Neural crest cell (in vitro differentiated cells): ENCODE results near the gene BZW2. TPM values are rescaled to one million over a fixed set of nuclear protein-coding genes. Genes with fewer than 3 reads are reported as not detected.

ENCODE experiments used
- DNase-seq: peaks from one replicate; pipeline ENCODE4 v3.0.0; 2021; ENCODE audit warnings: low read depth, mixed read lengths, low spot score
- H3K27ac Mint-ChIP-seq: one replicate; pipeline ENCODE4 v1.8.0; 2021; ENCODE audit warnings: mild to moderate bottlenecking, mixed read lengths; ENCODE audit not compliant: unreplicated experiment
- H3K27me3 Mint-ChIP-seq: 2 replicates; pipeline ENCODE4 v1.8.0; 2021; ENCODE audit warnings: low read depth, mild to moderate bottlenecking, mixed read lengths
- H3K36me3 Mint-ChIP-seq: 2 replicates; pipeline ENCODE4 v1.8.0; 2021; ENCODE audit warnings: low read depth, mild to moderate bottlenecking, mixed read lengths
- H3K4me1 Mint-ChIP-seq: 2 replicates; pipeline ENCODE4 v1.8.0; 2021; ENCODE audit warnings: mixed read lengths
- H3K4me3 Mint-ChIP-seq: one replicate; pipeline ENCODE4 v1.8.0; 2021; ENCODE audit warnings: mild to moderate bottlenecking, mixed read lengths
- H3K9me3 Mint-ChIP-seq: 2 replicates; pipeline ENCODE4 v1.8.0; 2021; ENCODE audit warnings: mixed read lengths
- total RNA-seq: library from RNA; stranded (reverse); gene quantifications from 2 replicates; pipeline ENCODE4 v1.2.1, GENCODE V29; 2021
- TF ChIP-seq, protein P1 (sequence below): fragments of 200-600 bp; sonication (generic); conservative IDR thresholded peaks from 2 replicates; pipeline ENCODE4 v1.5.0; 2021; ENCODE audit warnings: antibody characterized with exemption, mild to moderate bottlenecking

The BZW2 gene
- total RNA-seq, 1 donor from 2014 or later: 98.2 TPM

GRCh38 chr7:16616542-16616941 is 29.4 kb upstream of the BZW2 start:
- no peak overlapping the region for H3K27ac Mint-ChIP-seq
- no peaks in the 10 kb centered on the region for H3K27me3 Mint-ChIP-seq
- DNase-seq: no peak
- no peaks in the 10 kb centered on the region for H3K9me3 Mint-ChIP-seq
- H3K36me3 Mint-ChIP-seq: peaks cover 19% of the 10 kb centered on the region
- H3K4me3 Mint-ChIP-seq: no peak overlapping the region
- TF ChIP-seq, protein P1, sequence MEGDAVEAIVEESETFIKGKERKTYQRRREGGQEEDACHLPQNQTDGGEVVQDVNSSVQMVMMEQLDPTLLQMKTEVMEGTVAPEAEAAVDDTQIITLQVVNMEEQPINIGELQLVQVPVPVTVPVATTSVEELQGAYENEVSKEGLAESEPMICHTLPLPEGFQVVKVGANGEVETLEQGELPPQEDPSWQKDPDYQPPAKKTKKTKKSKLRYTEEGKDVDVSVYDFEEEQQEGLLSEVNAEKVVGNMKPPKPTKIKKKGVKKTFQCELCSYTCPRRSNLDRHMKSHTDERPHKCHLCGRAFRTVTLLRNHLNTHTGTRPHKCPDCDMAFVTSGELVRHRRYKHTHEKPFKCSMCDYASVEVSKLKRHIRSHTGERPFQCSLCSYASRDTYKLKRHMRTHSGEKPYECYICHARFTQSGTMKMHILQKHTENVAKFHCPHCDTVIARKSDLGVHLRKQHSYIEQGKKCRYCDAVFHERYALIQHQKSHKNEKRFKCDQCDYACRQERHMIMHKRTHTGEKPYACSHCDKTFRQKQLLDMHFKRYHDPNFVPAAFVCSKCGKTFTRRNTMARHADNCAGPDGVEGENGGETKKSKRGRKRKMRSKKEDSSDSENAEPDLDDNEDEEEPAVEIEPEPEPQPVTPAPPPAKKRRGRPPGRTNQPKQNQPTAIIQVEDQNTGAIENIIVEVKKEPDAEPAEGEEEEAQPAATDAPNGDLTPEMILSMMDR: no peak
- peaks cover 11% of the 10 kb centered on the region for H3K4me1 Mint-ChIP-seq

DNA sequence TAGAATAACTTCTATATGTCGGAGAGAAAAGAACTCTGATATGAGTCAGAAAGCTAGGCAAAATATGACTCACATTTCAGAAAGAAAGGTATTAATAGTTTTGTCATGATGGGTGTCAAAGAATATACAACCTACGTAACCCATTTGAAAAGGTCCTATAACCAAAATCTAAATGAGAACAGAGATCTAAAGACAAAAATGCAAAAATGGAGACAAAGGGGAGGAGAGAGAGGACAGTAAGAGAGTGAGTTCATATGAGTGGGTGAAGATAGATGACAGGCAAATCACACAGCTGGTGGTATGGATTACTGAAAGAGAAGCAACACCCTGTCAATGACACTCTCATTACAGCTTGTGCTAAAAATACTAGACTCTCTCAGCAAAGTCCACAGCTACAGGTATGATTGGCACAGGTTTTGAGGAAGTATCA is 26.0 kb upstream of the BZW2 start:
- H3K27ac Mint-ChIP-seq: no peak overlapping the region
- TF ChIP-seq, protein P1: no peak
- H3K27me3 Mint-ChIP-seq: no peaks in the 10 kb centered on the region
- no peaks in the 10 kb centered on the region for H3K9me3 Mint-ChIP-seq
- H3K4me1 Mint-ChIP-seq: peaks cover 7% of the 10 kb centered on the region
- no peak overlapping the region for H3K4me3 Mint-ChIP-seq
- peaks cover 23% of the 10 kb centered on the region for H3K36me3 Mint-ChIP-seq
- DNase-seq: no peak

DNA sequence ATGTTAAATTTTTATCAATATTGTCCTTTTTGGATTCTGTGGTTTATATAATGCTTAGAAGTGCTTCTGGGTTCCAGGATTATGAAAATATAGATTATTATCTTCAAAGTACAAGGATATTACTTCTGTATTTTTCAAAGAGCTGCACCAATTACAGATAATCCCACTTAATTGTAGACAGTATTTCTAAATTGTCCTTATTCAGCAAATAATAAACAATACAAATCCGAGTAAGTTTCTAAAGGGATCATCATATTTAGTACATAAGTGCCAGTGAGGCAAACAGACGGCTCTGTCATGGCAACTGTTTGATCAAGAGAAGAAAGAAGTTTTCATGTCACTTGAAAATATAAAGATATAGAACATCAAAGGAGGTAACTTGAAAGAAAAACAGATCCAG is 19.6 kb upstream of the BZW2 start:
- Mint-ChIP-seq H3K27ac (no peak overlapping the region), H3K4me3 (no peak overlapping the region), H3K36me3 (peaks cover 10% of the 10 kb centered on the region), H3K9me3 (no peaks in the 10 kb centered on the region), H3K4me1 (no peaks in the 10 kb centered on the region), H3K27me3 (no peaks in the 10 kb centered on the region)
- no peak for DNase-seq
- TF ChIP-seq, protein P1: no peak

- Mint-ChIP-seq H3K27ac (no peak overlapping the region), H3K4me1 (no peaks in the 10 kb centered on the region), H3K27me3 (no peaks in the 10 kb centered on the region), H3K4me3 (no peak overlapping the region), H3K9me3 (no peaks in the 10 kb centered on the region), H3K36me3 (peaks cover 9% of the 10 kb centered on the region)
- TF ChIP-seq, protein P1: no peak
- DNase-seq: no peak
Observed at GRCh38 chr7:16627236-16627635, 18.7 kb upstream of the BZW2 start.

DNA sequence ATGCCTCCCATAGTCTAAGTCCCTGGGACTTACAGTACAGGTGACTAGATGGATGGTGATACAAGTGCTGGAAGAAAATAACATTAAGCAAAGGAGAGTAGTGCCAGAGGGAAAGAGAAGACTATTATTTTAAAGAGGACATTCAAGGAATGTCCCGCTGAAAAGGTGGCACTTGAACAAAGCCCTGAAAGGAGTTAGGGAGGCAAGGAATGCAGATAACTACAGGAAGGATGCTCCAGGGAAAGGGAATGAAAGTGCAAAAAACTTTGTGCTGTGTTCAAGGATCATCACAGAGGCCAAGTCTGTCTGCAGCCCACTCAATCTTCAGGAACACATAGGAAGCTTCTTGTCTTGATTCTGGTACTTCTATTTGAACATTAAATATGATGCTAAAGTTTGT is 15.3 kb upstream of the BZW2 start:
- Mint-ChIP-seq H3K27me3 (no peaks in the 10 kb centered on the region), H3K9me3 (no peaks in the 10 kb centered on the region), H3K36me3 (peaks cover 12% of the 10 kb centered on the region), H3K27ac (no peak overlapping the region), H3K4me3 (no peak overlapping the region), H3K4me1 (no peaks in the 10 kb centered on the region)
- no peak for DNase-seq
- TF ChIP-seq, protein P1: no peak

- Mint-ChIP-seq H3K4me1 (no peaks in the 10 kb centered on the region), H3K9me3 (no peaks in the 10 kb centered on the region), H3K27me3 (no peaks in the 10 kb centered on the region), H3K27ac (no peak overlapping the region), H3K4me3 (no peak overlapping the region), H3K36me3 (peaks cover 11% of the 10 kb centered on the region)
- TF ChIP-seq, protein P1: no peak
- DNase-seq: no peak
Observed at GRCh38 chr7:16634271-16634738, 11.7 kb upstream of the BZW2 start.
